ENCODE measurements around the gene SORCS2.

DNA sequence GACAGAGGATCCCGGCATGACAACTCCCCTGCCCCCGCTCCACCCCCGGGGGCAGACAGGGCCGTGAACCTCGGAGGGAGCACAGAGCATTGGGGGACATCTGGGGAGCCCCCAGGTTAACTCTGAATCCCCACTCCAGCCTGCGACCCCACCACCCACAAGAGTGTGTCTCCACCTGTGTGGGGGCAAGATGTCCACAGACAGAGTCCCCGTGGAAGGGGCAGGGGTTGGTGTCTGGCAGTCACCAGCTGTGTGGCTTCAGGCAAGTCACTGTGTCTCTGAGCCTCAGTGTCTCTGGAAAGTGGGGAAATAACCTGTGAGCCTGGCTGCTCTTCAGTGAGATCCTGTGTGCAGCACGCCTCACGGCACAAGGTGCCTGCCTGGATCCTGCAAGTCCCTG lies 508.3 kb downstream of the SORCS2 start:
- TF ChIP-seq, protein P1, sequence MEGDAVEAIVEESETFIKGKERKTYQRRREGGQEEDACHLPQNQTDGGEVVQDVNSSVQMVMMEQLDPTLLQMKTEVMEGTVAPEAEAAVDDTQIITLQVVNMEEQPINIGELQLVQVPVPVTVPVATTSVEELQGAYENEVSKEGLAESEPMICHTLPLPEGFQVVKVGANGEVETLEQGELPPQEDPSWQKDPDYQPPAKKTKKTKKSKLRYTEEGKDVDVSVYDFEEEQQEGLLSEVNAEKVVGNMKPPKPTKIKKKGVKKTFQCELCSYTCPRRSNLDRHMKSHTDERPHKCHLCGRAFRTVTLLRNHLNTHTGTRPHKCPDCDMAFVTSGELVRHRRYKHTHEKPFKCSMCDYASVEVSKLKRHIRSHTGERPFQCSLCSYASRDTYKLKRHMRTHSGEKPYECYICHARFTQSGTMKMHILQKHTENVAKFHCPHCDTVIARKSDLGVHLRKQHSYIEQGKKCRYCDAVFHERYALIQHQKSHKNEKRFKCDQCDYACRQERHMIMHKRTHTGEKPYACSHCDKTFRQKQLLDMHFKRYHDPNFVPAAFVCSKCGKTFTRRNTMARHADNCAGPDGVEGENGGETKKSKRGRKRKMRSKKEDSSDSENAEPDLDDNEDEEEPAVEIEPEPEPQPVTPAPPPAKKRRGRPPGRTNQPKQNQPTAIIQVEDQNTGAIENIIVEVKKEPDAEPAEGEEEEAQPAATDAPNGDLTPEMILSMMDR (IDR thresholded peaks at IDR 0.05) = no peak
- TF ChIP-seq POLR2A (IDR thresholded peaks at IDR 0.05) = no peak
